HG03354 (cell line): Measurements from ENCODE around the gene RBM24.

Experiments used
- ATAC-seq: cut with Tn5 transposase; IDR thresholded peaks from one replicate; pipeline ENCODE4 v1.9.1; 2021; ENCODE audit warnings: mild to moderate bottlenecking; ENCODE audit not compliant: unreplicated experiment, poor library complexity, severe bottlenecking

The RBM24 gene

GRCh38 chr6:17336425-17336824 is 55.3 kb downstream of the RBM24 start:
- no peak for ATAC-seq

- ATAC-seq, result no peak
Measured at GRCh38 chr6:17339308-17339670, 58.1 kb downstream of the RBM24 start.

GRCh38 chr6:17341117-17341805 is 60.1 kb downstream of the RBM24 start:
- ATAC-seq, result no peak

- ATAC-seq, result no peak
Measured at GRCh38 chr6:17341891-17342290, 60.7 kb downstream of the RBM24 start.

- ATAC-seq, result no peak
Measured at GRCh38 chr6:17343215-17343614, 62.1 kb downstream of the RBM24 start.
